ENCODE results near the gene TENT5A.
"Not testable (repeated sequence)": the region's sequence is repeated elsewhere in the genome, so short reads cannot be mapped to it uniquely, and the experiment has no call there.

The TENT5A gene

DNA sequence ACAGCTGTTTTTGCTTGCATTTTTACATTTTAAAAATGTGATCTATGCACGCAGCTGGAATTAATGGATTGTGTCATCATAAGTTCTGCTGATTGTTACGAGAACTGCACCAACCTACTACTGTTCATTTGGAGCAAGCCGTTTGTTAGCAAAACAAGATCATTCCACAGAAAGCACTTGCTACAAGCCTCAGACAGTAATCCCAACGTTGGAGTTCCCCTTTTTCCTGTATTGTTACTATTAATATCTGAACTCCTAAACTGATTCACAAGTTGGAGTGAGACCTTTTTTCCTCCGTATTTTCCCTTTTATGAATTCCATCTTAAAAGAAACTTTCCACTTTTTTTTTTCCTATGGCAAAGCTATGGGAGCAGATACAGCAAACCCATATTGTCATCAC is 3.5 kb downstream of the TENT5A start:
- Mint-ChIP-seq H3K4me1 (peaks cover 24% of the 10 kb centered on the region), H3K4me3 (no peak overlapping the region), H3K27ac (no peak overlapping the region), H3K36me3 (peaks cover 7% of the 10 kb centered on the region), H3K9me3 (no peaks in the 10 kb centered on the region)
- no peak for ATAC-seq
- DNase-seq (ENCODE audit: low spot score in 2 of 2): no peak

DNA sequence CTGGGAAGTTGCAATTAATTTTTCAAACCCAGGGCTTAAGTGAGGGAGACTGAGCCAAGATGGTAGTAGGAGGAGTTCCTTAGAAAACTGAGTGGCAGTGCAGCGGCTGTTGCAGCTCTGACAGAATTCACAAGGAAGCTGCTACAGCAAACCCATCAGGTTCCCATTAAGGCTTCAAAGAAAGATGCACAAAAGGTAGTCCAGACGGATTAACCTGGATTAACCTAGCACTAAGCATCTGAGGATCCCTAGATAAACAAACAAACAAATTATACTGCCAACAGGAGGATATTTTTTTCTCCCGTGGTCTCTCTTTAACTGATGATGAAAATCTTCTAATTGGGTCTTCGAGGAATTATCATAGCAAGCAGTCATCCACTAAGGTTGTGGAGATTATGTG is 5.2 kb downstream of the TENT5A start:
- Mint-ChIP-seq H3K9me3 (no peaks in the 10 kb centered on the region), H3K27ac (no peak overlapping the region), H3K4me3 (no peak overlapping the region), H3K36me3 (peaks cover 1% of the 10 kb centered on the region), H3K4me1 (peaks cover 15% of the 10 kb centered on the region)
- ATAC-seq (no peak), DNase-seq (ENCODE audit: low spot score in 2 of 2) (no peak)

GRCh38 chr6:81744131-81744530 is 8.3 kb downstream of the TENT5A start:
- Mint-ChIP-seq H3K4me3 (no peak overlapping the region), H3K9me3 (no peaks in the 10 kb centered on the region), H3K27ac (no peak overlapping the region), H3K36me3 (no peaks in the 10 kb centered on the region), H3K4me1 (peaks cover 2% of the 10 kb centered on the region)
- DNase-seq (ENCODE audit: low spot score in 2 of 2): no peak
- no peak for ATAC-seq

DNA sequence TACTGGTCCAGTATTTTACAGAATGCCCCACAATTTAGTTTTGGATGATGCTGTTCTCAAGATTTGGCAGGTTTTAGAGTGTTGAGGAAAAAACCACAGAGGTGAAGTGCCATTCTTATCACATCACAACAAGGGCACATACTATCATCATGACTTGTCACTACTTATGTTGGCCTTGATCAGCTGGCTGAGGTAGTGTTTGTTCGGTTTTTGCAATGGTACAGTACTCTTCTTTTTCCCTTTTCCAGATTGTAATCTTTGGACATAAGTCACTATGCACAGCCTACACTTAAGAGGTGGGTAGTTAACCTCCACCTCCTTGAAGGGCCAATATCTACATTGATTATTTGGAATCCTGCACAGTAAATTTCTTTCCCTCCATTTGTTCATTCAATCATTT is 8.8 kb downstream of the TENT5A start:
- Mint-ChIP-seq H3K4me1 (no peaks in the 10 kb centered on the region), H3K36me3 (no peaks in the 10 kb centered on the region), H3K9me3 (no peaks in the 10 kb centered on the region), H3K27ac (no peak overlapping the region), H3K4me3 (no peak overlapping the region)
- ATAC-seq (no peak), DNase-seq (ENCODE audit: low spot score in 2 of 2) (no peak)

- ATAC-seq: no peak
- Mint-ChIP-seq H3K4me1 (no peaks in the 10 kb centered on the region), H3K27ac (no peak overlapping the region), H3K36me3 (no peaks in the 10 kb centered on the region), H3K4me3 (no peak overlapping the region), H3K9me3 (no peaks in the 10 kb centered on the region)
- DNase-seq (ENCODE audit: low spot score in 2 of 2): no peak
These were observed 10.8 kb downstream of the TENT5A start for GRCh38 chr6:81741689-81742088.

DNA sequence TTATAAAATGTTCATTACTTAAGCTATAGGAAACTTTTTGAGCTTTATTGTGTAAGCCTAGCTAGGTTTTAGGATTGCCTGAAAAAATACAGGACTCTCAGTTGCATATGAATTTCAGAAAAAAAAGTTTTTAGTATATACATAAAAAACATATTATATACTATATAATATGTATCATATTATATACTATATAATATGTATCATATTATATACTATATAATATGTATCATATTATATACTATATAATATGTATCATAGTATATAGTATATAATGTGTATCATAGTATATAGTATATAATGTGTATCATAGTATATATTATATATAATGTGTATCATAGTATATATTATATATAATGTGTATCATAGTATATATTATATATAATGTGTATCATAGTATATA is 11.9 kb downstream of the TENT5A start:
- not testable (repeated sequence) for H3K4me3 Mint-ChIP-seq; H3K9me3 Mint-ChIP-seq; DNase-seq (ENCODE audit: low spot score in 2 of 2); H3K4me1 Mint-ChIP-seq; ATAC-seq; H3K36me3 Mint-ChIP-seq; H3K27ac Mint-ChIP-seq

DNA sequence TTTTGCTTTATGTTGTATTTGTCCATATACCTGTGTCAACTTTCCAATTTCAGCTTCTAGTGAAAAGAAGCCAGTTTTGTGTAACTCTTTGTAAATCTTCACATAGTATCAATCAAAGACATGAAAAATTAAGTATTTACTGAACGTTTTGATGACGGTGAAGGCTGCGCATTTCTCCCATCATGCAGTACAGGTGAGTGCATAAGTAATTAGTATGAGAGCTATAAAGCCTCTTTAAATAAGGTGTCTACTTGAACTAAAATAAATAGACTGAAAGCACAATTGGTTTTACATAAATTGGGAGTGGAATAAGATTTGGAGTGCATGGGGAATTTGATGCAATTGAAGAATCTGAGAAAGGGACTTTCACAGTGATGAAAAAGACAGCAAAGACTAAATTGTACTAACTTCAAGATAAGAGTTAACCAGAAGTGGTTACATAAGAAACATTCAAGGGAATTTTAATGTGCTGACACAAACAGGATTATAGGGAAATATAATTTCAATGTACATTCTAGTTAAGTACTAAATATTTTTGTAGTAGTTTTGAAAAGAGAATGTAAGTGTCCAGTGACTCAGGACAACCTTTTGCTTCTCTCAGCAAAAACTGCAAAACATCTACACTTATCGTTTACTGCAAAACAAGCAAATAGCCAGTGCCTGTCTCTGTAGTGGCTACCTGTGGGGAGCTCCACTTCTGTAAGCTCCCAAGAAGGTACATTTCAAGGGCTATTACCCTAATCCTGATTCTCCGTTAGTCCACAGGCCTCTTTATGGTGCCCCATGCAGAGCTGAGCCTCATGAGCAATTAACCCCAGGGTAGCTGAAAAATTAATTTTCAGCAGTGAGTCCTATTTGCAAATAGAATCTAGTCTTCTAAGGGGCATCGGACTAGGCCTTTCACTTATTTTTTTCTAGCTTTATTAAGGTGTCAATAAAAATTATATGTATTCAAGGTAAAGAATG is 13.0 kb downstream of the TENT5A start:
- DNase-seq (ENCODE audit: low spot score in 2 of 2) (no peak), ATAC-seq (no peak)
- Mint-ChIP-seq H3K4me1 (no peaks in the 10 kb centered on the region), H3K36me3 (no peaks in the 10 kb centered on the region), H3K4me3 (no peak overlapping the region), H3K9me3 (no peaks in the 10 kb centered on the region), H3K27ac (no peak overlapping the region)

- Mint-ChIP-seq H3K27ac (no peak overlapping the region), H3K4me3 (no peak overlapping the region), H3K4me1 (no peaks in the 10 kb centered on the region), H3K36me3 (no peaks in the 10 kb centered on the region), H3K9me3 (no peaks in the 10 kb centered on the region)
- no peak for ATAC-seq
- no peak for DNase-seq (ENCODE audit: low spot score in 2 of 2)
These were observed 16.1 kb downstream of the TENT5A start for GRCh38 chr6:81736428-81736827.

DNA sequence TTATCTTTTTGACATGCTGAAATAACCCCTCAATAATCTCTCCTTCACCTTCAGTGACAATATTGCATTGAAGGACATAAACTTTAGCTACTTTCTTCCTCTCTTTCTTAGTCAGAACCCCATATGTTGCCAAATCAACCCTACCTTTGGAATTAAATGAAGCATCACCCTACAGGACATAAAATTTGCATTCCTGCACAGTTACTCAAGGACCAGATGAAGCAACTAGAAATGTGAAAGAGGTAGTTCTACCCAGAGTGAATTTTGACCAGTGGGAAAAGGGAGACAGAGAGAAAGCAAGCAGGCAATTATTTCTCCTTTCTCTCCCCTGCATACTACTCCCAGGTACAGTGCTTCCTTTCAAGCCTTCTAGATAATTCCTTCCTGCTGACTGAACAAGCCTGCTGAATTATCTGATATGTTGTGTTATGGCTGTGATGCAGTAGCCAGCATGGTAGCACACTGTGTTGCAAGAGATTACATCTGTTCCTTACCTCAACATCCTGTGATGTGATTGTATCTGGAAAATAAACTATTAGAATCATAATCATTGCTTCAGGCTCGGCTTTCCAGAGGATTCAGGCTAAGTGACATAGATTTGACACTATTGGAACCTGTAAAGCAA is 16.6 kb downstream of the TENT5A start:
- no peak overlapping the region for H3K4me3 Mint-ChIP-seq
- H3K9me3 Mint-ChIP-seq: no peaks in the 10 kb centered on the region
- no peak overlapping the region for H3K27ac Mint-ChIP-seq
- no peaks in the 10 kb centered on the region for H3K4me1 Mint-ChIP-seq
- ATAC-seq: no peak
- H3K36me3 Mint-ChIP-seq: no peaks in the 10 kb centered on the region
- DNase-seq (ENCODE audit: low spot score in 2 of 2): no peak

GRCh38 chr6:81734500-81735150 is 17.9 kb downstream of the TENT5A start:
- no peaks in the 10 kb centered on the region for H3K4me1 Mint-ChIP-seq
- H3K27ac Mint-ChIP-seq: no peak overlapping the region
- no peak overlapping the region for H3K4me3 Mint-ChIP-seq
- H3K9me3 Mint-ChIP-seq: no peaks in the 10 kb centered on the region
- H3K36me3 Mint-ChIP-seq: no peaks in the 10 kb centered on the region
- ATAC-seq (no peak), DNase-seq (ENCODE audit: low spot score in 2 of 2) (no peak)

GRCh38 chr6:81734081-81734480 is 18.4 kb downstream of the TENT5A start:
- H3K36me3 Mint-ChIP-seq: no peaks in the 10 kb centered on the region
- DNase-seq (ENCODE audit: low spot score in 2 of 2) (no peak), ATAC-seq (no peak)
- H3K4me1 Mint-ChIP-seq: no peaks in the 10 kb centered on the region
- no peak overlapping the region for H3K4me3 Mint-ChIP-seq
- H3K9me3 Mint-ChIP-seq: no peaks in the 10 kb centered on the region
- H3K27ac Mint-ChIP-seq: no peak overlapping the region

GRCh38 chr6:81731814-81732213 is 20.7 kb downstream of the TENT5A start:
- no peaks in the 10 kb centered on the region for H3K36me3 Mint-ChIP-seq
- H3K4me3 Mint-ChIP-seq: no peak overlapping the region
- no peak for DNase-seq (ENCODE audit: low spot score in 2 of 2)
- H3K4me1 Mint-ChIP-seq: no peaks in the 10 kb centered on the region
- H3K9me3 Mint-ChIP-seq: no peaks in the 10 kb centered on the region
- no peak for ATAC-seq
- no peak overlapping the region for H3K27ac Mint-ChIP-seq

- ATAC-seq (peak; percentile 62), DNase-seq (ENCODE audit: low spot score in 2 of 2) (no peak)
- Mint-ChIP-seq H3K4me3 (no peak overlapping the region), H3K9me3 (no peaks in the 10 kb centered on the region), H3K4me1 (no peaks in the 10 kb centered on the region), H3K27ac (no peak overlapping the region), H3K36me3 (no peaks in the 10 kb centered on the region)
These were observed 24.5 kb downstream of the TENT5A start for GRCh38 chr6:81727876-81728517.

- H3K4me3 Mint-ChIP-seq: no peak overlapping the region
- no peak overlapping the region for H3K27ac Mint-ChIP-seq
- ATAC-seq: no peak
- no peaks in the 10 kb centered on the region for H3K36me3 Mint-ChIP-seq
- H3K4me1 Mint-ChIP-seq: no peaks in the 10 kb centered on the region
- no peak for DNase-seq (ENCODE audit: low spot score in 2 of 2)
- H3K9me3 Mint-ChIP-seq: peaks cover 3% of the 10 kb centered on the region
These were observed 27.4 kb downstream of the TENT5A start for GRCh38 chr6:81725127-81725526.

DNA sequence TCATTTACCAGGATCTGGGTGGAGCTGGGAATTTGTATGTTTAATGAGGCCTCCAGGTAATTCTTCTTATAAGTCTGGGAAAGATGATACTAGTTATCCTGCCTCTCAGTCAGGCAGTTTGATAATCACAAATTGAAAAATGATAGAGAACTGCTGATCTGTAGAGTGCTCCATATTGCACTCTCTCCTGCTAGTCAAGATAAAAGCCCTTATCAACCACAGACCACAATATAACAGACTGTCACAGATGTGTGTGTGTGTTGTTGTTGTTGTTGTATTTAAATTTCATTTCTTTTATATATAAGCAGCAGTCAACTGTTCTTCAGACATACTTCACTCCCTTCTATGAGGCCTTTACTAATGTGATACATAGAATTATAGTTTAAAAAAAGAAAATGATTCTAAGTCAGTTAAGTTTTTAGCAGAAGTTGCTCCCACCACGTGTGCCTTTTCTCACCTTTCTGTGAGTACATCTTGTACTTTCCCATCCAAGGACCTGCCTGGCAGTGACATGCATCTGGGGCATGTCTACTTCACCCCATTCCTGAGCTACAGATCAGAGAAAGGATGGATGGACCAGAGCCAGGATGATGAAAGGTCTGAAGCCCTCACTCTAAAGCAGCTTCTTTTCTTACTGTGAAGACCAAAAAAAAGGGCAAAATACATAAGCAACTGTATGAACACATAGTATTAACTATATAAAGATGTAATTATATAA is 29.8 kb downstream of the TENT5A start:
- no peak for DNase-seq (ENCODE audit: low spot score in 2 of 2)
- H3K27ac Mint-ChIP-seq: no peak overlapping the region

More for the DNA sequence above, 29.8 kb downstream of the TENT5A start:
- H3K9me3 Mint-ChIP-seq: peaks cover 3% of the 10 kb centered on the region
- no peak overlapping the region for H3K4me3 Mint-ChIP-seq
- no peaks in the 10 kb centered on the region for H3K36me3 Mint-ChIP-seq
- no peaks in the 10 kb centered on the region for H3K4me1 Mint-ChIP-seq
- ATAC-seq: no peak

Data from stimulated activated effector memory CD8-positive, alpha-beta T cell treated with anti-CD3 and anti-CD28 coated beads, Interleukin-12 subunit alpha, Interleukin-12 subunit beta, amount 100 ng/mL, for 72 hours (primary cell).